ENCODE measurements around the gene AOPEP. TPM values are rescaled to one million over a fixed set of nuclear protein-coding genes. Genes with fewer than 3 reads are reported as not detected.

The AOPEP gene
- 160 to 217 TPM (median 210 TPM) in 5 replicates for total RNA-seq (2022; extraction: Qiagen RNA extraction; ENCODE audit: low read depth)

GRCh38 chr9:94726495-94727191 lies at the start of gene AOPEP:
TSS of gene AOPEP (plus strand) at chr9:94726699. CDS start at chr9:94759784, 33,085 bp downstream.

Other genes with a start within 250 kb of the AOPEP start
- gene PCAT7, start 171.6 kb upstream of the AOPEP start, total RNA-seq (2022; extraction: Qiagen RNA extraction; ENCODE audit: low read depth), result 0.41 to 1.1 TPM (median 0.94 TPM) in 5 replicates
- gene FBP2, start 132.9 kb upstream of the AOPEP start, total RNA-seq (2022; extraction: Qiagen RNA extraction; ENCODE audit: low read depth), result 0.11 TPM in 1 of 5 replicates, not detected in the others
- 0.11 to 0.15 TPM (median 0.13 TPM) in 3 of 5 replicates, not detected in the others for gene FBP1, start 87.2 kb upstream of the AOPEP start, total RNA-seq (2022; extraction: Qiagen RNA extraction; ENCODE audit: low read depth)